Renal cortex interstitium (tissue), 11 donors: Measurements from ENCODE around the gene SGPL1. TPM values are rescaled to one million over a fixed set of nuclear protein-coding genes. Genes with fewer than 3 reads are reported as not detected.

Experiments used
- DNase-seq, 11 donors: peaks; one replicate each; pipeline ENCODE4 v3.0.0-alpha.2; 2013; ENCODE audit warnings: low read depth in 9 of 11, low spot score in 4 of 11; ENCODE audit errors: extremely low read depth in 1 of 11
- polyA plus RNA-seq, 3 donors: library from polyadenylated mRNA; unstranded; fragments of 120-200 nt; gene quantifications; one replicate each; pipeline ENCODE4 v1.2.1, GENCODE V29; 2013; ENCODE audit not compliant: insufficient read length in 3 of 3

The SGPL1 gene
- polyA plus RNA-seq, 3 donors = 63.4 to 66.2 (median 64.4) TPM

DNA sequence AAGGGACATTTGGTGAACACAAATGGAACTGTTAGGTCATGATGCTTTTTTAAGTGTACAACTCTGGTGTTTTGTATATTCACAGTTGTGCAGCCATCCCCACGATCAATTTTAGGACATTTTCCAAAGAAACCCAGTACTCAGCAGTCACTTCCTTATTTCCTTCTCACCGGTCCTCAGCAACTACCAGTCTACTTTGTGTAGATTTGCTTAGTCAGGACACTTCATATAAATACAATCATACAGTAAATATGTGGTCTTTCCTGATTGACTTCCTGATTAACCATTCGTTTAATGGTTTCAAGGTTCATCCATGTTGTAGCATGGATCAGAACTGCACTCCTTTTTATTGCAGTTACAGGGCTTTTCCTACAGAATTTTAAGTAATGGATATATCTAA, 14.4 kb downstream of the SGPL1 start:
- DNase-seq = no peak

DNA sequence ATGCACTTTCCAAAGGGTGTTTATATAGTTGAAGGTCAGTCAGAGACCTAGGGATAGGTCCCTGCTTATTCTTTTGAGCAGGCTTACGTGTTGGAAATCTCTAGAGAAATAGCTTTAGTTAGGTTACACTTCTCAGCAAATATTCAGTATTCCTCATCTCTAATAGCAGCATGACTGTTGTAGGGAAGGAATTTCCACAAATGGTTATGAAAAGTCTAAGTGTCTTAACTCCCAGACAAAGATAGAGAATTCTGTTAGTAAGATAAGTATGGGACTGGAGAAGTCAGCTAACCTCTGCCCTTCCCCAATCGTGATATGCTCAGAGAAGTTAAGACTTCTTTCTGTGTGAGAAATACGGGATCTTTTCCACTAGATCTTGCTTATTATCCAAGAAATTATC, 16.5 kb downstream of the SGPL1 start:
- no peak for DNase-seq

DNA sequence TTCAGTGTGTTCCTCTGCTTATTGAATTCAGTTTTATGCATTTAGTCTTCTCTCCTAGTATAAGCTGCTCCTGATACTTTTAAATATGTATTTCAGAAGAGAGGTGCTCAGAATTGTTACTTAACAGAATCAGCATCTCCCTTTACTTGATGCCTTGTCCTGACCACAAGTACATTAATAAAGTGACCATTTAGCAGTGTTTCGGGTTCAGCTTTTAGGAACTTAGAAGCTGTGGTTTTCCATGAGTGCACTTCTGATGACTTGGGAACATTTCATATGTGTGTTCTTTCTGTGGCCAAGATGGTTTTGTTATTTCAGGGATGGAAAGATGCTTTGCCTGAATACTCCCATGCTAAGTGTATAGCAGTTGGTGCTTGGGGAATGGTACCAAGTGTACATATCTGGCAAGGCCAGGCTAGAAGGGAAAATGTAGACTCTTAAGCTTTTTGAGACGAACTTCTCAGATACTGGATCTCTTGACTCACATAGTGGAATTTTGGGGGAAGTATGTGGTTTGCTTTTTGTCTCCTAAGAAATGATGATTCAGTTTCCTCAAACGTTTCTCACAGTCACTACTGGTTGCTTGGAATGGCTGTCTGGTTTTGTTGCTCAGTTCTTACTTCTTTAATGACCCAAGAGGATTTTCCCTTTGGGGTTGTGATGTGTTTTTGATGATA, 17.2 kb downstream of the SGPL1 start:
- no peak for DNase-seq

DNA sequence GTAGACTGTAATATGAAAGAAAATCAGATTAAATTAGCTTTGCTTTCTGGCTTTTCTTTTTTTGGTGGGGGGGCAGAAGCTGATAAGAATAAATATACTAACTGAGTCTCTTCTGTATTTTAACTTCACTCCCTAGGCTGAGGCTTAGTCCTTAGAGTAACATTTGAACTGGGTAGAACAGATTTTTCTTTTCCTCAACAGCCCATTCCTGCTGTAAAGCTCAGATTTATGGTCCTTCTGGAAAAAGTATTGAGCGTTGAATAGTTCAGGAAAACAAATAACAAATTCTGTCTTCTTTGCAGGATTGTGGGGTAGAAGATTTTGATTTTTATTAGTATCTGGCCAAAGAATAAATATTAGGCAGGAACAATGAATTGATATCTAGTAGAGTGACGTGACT, 17.9 kb downstream of the SGPL1 start:
- no peak for DNase-seq

DNA sequence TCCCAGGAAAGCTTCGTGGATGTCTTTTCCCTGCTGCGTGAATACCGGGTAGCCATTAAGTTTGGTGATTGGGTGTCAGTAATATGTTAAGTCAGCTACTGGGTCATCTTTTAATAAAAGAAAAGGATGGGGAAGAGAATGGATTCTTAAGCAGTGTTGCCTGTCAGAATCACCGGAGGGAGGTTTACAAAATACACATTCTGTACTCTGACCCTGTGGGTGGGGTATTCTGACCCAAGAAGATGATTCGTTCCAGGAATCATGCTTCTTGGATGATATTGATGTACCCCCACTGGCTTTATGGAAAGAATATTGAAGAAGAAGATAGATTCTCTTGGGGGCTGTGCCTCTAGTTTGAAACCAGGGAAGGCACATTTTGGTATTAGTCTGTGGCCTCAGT, 18.3 kb downstream of the SGPL1 start:
- no peak for DNase-seq

DNA sequence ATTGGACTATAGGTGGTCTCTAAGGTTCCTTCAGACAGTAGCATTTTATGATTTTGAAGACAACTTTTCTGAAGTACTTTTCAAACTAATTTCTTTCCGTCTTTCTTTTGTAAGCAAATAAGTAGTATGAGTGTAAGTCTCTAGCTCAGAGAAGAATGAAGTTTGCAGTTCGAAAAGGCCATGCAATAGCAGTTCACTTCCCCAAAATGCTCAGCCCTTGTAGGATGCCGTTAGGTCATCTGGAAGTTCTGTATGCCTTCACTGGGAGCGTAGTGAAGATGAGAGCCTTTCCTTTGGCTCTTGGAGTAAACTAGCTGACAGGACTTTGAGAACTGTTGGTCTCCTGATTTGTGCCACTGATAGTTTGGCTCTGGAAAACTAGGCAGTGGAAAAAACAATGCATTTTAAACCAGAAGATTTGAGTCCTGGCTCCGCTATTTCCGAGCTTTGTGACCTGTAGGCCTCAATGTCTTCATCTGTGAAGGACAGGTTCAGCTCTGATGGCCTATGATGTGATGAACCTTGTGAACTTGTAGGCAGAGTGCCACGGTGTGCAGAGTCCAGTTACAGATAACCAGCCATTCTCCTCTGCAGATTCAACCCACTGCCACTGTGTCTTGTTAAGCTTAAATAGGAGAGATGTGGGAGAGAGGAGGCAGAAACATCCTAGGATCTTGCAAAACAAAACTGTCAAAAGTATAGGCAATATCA, 18.8 kb downstream of the SGPL1 start:
- no peak for DNase-seq

DNA sequence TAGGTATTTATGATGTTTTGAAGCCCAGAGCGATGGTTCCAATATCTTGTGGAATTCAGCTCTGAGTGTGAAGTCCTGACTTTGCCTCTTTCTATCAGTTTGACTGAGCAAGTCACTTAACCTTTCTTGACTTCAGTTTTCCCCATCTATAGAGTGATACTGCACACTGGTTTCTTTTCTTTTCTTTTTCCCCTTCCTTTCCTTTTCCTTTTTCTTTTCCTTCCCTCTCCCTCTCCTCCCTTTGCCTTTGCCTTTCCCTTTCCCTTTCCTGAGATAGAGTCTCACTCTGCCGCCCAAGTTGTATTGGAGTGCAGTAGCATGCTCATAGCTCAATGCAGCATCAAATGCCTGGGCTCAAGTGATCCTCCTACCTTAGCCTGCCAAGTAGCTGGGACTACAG, 20.6 kb downstream of the SGPL1 start:
- no peak for DNase-seq

DNA sequence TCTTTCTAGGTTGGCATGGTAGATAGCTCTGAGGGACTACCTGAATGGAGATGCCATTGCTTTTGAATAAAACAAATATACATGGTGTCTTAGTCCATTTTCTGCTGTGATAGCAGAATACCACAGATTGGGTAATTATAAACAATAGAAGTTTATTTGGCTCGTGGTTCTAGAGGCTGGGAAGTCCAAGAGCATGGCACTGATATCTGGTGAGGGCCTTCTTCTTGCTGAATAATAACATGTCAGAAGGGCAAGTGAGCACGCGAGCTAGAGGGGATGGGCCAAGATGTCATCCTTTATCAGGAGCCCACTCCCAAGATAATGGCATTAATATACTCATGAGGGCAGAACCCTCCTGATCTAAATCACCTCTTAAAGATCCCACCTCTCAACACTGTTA, 21.9 kb downstream of the SGPL1 start:
- DNase-seq = no peak

DNA sequence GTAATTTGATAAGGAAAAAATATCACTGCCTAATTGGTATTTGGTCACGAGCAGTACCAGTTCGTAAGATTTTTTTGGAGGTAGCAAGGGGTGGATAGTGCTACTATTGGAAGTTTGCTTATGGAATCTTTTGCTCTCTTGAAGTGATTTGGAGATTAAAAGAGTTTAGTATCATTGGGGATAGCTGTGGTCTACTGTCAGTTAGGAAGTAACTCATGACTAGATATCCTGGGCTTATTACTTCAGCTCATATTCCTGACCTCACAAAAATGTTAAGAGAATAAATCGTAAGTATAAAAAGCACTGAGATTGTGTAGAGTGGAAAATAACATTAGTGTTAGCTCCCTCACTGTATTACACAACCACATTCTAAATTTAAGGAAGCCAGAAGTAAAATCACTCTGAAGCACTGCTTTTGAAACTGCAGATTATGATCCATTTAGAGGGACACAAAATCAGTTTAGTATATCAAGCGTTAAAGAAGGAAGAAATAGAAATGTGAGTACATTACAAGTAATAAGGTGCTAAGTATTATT, 22.6 kb downstream of the SGPL1 start:
- DNase-seq = no peak

DNA sequence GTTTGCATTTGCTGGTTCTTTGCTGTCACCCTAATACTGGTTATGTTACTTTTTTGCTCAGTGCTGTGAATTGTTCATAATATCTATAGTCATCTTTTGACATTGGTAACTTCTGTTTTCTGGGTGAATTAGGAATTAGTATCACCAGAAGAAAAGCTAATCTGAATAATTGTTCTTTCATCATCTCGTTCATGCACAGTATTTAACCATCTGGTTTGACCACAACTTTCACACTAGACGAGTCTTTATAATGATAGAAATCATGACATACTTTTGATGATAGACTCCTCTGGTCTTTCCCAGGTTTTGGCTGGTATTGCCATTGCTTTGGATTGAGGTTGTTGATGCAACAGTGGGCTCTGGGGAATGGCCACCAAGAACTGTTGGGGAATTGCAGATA, 25.1 kb downstream of the SGPL1 start:
- no peak for DNase-seq

DNA sequence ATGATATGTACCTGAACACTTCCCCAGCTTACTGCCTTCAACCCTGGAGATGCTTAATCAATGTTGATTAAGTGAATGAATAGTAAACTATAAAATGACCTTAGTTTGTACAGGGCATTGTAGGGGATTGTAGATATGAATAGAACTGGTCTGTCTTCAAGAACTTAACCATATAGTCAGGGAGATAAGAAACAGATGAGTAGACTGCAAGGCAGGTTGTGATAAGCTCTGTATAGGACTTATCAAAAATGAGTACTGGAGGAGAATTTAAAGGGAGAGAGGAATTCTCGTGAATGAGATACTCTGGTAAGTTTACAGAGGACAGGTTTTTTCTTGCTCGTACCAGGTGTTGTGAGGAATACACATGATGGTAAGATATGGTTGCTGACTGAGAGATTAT, 27.6 kb downstream of the SGPL1 start:
- no peak for DNase-seq

DNA sequence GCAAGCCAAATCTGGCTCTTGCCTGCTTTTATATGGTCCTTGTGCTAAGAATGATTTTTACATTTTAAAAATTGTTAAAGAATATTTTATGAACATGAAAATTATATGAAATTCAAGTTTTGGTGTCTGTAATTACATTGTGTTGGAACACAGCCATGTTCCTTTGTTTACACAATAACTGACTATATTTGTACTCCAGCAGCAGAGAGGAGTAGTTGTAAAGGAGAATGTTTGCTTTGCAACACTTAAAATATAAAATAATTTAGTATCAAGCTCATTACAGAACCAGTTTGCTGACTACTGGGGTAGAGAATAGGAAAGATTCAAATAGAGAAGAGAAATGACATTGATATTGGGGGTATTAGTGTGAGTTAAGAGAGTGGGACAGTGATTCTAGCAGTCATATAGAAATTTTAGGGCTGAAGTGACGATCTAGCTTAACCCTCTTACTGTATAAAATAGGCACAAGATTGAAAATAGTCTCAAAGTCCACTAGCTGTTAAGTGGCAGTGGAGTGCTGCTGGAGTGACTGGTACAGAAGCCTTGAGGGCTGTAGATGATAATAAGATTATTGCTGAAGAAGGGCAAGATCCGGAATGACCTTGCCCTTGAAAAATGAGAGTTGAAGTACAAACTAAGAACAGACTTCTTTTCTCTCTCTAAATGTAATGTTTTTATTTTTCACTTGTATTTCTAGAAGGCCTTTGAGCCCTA, 28.2 kb downstream of the SGPL1 start:
- DNase-seq = no peak

DNA sequence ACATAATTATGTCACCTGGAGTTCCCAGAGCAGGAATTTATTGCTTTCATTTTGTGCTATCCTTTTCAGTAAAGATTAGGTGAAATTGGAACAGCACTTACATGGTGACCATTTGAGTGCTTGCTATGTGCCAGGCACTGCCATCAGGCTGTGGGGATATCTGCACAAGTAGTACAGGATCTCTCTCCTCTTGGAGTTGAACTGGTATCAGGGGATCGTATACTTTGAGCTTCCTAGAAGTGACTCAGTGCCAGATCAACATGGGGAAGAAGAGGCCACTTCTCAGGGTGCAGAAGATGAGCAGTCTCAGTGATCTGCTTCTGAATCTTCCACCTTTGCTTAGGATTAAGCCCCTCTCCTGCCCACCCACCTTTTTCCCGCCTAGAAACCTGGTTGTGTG, 29.5 kb downstream of the SGPL1 start:
- no peak for DNase-seq

DNA sequence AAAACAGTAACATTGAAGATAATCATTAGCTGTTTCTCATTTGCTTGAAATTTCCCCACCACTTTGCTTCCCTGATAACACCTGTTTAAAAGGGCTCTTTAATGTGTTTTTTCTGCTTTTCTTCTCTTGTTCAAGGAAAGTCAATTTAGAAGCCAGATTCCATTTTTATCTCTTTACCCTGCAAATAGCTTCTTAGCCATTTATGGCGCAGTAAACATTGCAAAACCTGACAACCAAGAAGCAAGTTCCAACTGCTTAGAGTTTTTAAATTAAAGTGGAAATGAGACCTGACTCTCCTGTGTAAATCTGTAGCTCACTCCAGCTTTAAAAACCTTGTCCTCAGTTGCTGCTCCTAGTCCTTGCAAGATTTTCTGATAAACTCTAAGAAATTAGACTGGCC, 30.1 kb downstream of the SGPL1 start:
- no peak for DNase-seq

DNA sequence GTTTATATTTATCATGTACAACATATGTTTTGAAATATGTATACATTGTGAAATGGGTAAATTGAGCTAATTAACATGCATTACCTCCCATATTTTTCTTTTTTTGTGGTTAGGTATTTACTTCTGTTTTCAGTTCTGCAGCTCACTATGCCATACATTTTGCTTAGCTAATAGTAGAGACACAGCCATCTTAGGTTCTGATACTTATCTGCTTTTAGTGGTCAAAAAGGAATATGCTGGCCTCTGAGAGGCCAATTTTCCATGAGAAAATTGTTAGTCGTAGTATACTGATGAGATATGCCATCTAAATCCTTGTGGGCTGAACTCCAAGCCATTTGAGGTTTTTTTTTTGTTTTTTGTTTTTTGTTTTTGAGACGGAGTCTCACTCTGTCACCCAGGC, 31.0 kb downstream of the SGPL1 start:
- no peak for DNase-seq

DNA sequence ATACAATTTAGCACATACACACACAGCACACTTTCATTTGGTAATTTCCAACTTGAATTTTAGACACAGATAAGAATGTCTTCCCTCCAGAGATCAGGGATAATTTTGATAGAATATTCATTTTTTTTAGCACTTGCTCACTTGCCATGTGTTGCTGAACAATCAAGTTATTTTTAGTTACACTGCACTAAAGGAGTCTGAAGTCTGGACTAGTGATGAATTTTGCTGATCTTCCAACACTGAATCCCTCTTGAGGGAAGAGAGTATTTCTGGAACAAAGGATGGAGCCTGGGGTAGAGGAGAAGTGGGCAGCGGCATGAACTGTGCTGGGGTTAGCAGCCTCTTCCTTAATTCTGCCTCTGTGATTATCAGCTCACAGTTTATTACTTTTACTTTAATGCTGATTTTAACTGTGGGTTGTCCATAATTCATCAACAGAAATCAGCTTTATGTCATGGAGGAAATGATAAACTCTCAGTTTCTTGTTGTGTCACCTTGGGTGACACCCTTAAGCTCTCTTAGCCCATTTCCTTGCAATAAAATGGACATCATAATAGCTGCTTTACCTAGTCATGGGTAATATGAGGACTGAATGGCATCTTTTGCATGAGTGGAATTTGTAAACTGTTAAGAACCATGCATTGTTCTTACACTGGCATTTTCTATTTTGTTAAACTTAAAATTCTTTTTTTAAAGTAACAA, 32.1 kb downstream of the SGPL1 start:
- no peak for DNase-seq

DNA sequence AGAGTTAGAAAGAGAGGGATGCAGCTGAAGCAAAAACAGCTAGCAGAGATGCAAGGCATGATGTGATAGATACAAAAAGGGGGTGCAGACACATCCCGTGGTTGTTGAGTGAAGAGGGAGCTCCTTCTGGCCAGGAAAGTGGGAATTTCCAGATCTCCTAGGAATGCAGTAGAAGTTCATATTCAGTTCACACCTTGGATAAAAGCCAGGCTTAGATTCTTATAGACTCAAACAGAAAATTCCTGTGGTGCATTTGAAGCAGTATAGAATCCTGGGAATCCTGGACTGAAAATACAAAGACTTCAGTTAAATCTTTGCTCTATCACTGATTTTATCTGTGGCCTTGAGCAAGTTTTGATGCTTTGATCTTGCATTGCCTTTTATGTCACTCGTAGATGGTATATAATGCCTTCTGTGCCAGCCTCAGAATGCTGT, 33.9 kb downstream of the SGPL1 start:
- peak in 3 of 11 donors; percentile 9 to 31 (median 20) for DNase-seq

DNA sequence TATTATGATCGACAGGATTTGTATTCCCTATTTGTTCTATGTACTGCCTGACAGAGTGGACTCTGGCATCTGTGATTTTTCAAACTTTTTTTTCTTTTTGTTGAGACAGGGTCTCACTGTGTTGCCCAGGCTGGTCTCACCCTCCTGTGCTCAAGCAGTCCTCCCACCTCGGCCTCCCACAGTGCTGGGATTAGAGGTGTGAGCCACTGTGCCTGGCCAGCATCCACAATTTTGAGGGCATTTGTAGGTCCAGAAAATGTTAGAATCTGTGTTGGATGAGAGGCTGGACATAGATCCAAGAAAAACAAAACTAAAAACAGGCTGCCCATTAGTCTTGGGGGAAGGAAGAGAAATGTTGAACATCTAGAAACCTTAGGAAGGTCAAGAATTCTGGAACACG, 34.3 kb downstream of the SGPL1 start:
- DNase-seq = no peak

DNA sequence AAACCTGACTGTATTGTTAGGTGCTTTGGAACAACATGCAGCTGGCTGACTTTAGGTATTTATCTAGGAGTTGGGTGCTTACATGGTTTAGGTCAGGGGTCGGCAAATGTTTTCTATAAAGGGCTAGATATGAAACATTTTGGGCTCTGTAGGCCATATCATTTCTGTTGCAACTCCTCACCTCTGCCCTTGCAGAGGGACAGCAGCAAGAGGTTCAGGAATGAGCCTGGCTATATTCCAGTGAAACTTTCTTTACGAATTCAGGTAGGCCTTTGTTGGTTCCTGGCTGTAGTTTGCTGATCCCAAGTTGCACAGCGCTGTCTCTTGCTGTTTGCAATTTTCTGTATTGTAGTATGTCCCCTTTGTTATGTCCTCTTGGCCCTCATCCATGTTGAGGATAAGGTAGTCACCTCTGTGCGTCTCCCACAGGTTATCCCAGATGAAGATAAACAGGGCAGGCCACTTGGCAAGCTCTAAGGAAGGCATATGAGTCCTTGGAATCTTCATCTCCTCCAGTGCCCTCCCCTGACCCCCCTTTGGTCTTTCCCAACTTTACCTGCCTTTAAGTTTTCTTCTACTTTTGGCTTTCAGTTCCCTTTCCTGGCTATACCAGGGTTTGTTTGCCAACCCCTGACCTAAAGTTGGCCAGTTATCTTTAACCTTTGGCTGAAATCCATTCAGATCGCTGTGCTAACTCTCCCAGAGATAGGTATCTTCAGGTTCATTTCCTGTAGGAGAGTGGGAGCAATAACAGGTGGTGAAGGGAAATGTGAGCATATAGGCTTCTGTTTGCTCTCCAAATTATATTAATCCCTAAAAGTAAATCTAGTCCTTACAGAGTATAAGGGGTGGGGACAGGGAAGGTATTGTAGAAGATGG, 36.1 kb downstream of the SGPL1 start:
- DNase-seq = no peak
